GM12801 (cell line): ENCODE results near the gene FAM241B.

ENCODE experiments used
- CTCF ChIP-seq: IDR thresholded peaks from one replicate; pipeline ENCODE4 v1.5.1; 2011; ENCODE audit warnings: control low read depth; ENCODE audit not compliant: insufficient read length; ENCODE audit errors: extremely low read depth

Gene FAM241B

GRCh38 chr10:69652857-69653199, 22.8 kb downstream of the FAM241B start:
- TF ChIP-seq CTCF: no peak

GRCh38 chr10:69653561-69653960, 23.5 kb downstream of the FAM241B start:
- no peak for TF ChIP-seq CTCF

GRCh38 chr10:69655124-69655867, 25.2 kb downstream of the FAM241B start:
- TF ChIP-seq CTCF: no peak

- no peak for TF ChIP-seq CTCF
Observed at GRCh38 chr10:69655868-69656555, 26.0 kb downstream of the FAM241B start.

GRCh38 chr10:69656742-69657269, 26.8 kb downstream of the FAM241B start:
- no peak for TF ChIP-seq CTCF

- TF ChIP-seq CTCF: no peak
Observed at GRCh38 chr10:69657430-69657829, 27.4 kb downstream of the FAM241B start.

GRCh38 chr10:69657866-69658265, 27.8 kb downstream of the FAM241B start:
- TF ChIP-seq CTCF: no peak
